ENCODE measurements around the gene MIEN1. TPM values are rescaled to one million over a fixed set of nuclear protein-coding genes. Genes with fewer than 3 reads are reported as not detected.
A peak's percentile ranks its signal among the peaks of the same experiment; 100 is the strongest.

Gene MIEN1
- polyA plus RNA-seq, 1 experiment, result 78.9 TPM

DNA sequence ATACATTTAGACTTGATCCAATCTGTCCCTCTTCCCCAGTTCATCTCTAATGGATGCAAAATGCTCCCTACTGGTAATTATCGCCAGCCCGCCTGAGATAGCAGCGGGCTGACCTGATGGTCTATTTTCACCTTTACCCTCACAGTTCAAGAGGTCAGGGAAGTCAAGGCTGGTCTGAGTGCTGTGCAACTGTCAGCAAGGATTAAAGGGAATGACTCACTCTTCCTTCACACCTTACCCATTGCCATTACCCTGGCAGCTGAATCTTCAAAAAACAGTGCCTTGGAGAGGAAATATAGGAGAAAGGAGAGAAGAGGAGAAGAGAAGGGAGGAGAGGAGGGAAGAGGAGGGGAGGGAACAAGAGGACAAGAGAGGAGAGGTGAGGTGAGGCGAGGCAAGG is 43.7 kb upstream of the MIEN1 start:
- no peak for DNase-seq (ENCODE audit: low read depth)
- Histone ChIP-seq H3K36me3 (ENCODE audit: control insufficient read depth, insufficient read depth, low read length) (no peaks in the 10 kb centered on the region), H3K4me3 (ENCODE audit: low read depth, low read length) (no peak overlapping the region), H3K27me3 (ENCODE audit: control insufficient read depth, insufficient read depth, low read length) (peaks cover 23% of the 10 kb centered on the region)
- ChIA-PET CTCF (no interaction called here), POLR2A (no interaction called here)
- TF ChIP-seq, protein P1, sequence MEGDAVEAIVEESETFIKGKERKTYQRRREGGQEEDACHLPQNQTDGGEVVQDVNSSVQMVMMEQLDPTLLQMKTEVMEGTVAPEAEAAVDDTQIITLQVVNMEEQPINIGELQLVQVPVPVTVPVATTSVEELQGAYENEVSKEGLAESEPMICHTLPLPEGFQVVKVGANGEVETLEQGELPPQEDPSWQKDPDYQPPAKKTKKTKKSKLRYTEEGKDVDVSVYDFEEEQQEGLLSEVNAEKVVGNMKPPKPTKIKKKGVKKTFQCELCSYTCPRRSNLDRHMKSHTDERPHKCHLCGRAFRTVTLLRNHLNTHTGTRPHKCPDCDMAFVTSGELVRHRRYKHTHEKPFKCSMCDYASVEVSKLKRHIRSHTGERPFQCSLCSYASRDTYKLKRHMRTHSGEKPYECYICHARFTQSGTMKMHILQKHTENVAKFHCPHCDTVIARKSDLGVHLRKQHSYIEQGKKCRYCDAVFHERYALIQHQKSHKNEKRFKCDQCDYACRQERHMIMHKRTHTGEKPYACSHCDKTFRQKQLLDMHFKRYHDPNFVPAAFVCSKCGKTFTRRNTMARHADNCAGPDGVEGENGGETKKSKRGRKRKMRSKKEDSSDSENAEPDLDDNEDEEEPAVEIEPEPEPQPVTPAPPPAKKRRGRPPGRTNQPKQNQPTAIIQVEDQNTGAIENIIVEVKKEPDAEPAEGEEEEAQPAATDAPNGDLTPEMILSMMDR (IDR thresholded peaks at IDR 0.05; ENCODE audit: insufficient read depth, low read depth, low read length), result no peak

GRCh38 chr17:39772987-39773934 is 42.9 kb upstream of the MIEN1 start:
- H3K27me3 ChIP-seq (ENCODE audit: control insufficient read depth, insufficient read depth, low read length), result peaks cover 24% of the 10 kb centered on the region
- no peak for DNase-seq (ENCODE audit: low read depth)
- CTCF ChIA-PET, result no interaction called here
- H3K4me3 ChIP-seq (ENCODE audit: low read depth, low read length), result no peak overlapping the region
- POLR2A ChIA-PET, result no interaction called here
- H3K36me3 ChIP-seq (ENCODE audit: control insufficient read depth, insufficient read depth, low read length), result no peaks in the 10 kb centered on the region
- TF ChIP-seq, protein P1 (IDR thresholded peaks at IDR 0.05; ENCODE audit: insufficient read depth, low read depth, low read length), result no peak

DNA sequence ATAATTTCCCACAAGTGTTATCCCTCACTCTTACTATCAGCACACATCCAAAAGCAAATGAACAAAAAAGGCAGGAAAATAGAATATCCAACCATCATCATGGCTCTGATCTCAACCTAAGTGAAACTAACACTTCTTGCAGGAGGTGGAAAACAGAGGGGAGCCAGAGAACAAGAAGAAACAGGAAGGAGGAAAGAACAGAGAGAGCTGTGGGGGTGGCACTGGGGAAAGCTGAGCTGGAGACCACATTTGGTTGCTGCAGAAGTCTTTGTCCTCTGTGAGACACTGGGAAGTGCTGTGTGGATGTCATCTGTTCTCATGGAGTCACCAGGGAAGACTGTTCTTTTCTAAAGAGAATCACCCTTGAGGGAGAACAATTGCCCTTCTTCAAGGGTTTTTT is 42.1 kb upstream of the MIEN1 start:
- ChIA-PET CTCF (no interaction called here), POLR2A (no interaction called here)
- no peak overlapping the region for H3K4me3 ChIP-seq (ENCODE audit: low read depth, low read length)
- H3K27me3 ChIP-seq (ENCODE audit: control insufficient read depth, insufficient read depth, low read length), result peaks cover 22% of the 10 kb centered on the region
- DNase-seq (ENCODE audit: low read depth), result no peak
- TF ChIP-seq, protein P1 (IDR thresholded peaks at IDR 0.05; ENCODE audit: insufficient read depth, low read depth, low read length), result no peak
- no peaks in the 10 kb centered on the region for H3K36me3 ChIP-seq (ENCODE audit: control insufficient read depth, insufficient read depth, low read length)

GRCh38 chr17:39769974-39770587 is 39.7 kb upstream of the MIEN1 start:
- TF ChIP-seq, protein P1 (IDR thresholded peaks at IDR 0.05; ENCODE audit: insufficient read depth, low read depth, low read length), result no peak
- peaks cover 35% of the 10 kb centered on the region for H3K27me3 ChIP-seq (ENCODE audit: control insufficient read depth, insufficient read depth, low read length)
- H3K36me3 ChIP-seq (ENCODE audit: control insufficient read depth, insufficient read depth, low read length), result no peaks in the 10 kb centered on the region
- CTCF ChIA-PET, result interaction anchor here (2.0 kb wide), 1 partner anchor 148 kb away, joined by 10 read pairs; no protein-coding TSS in a partner anchor
- DNase-seq (ENCODE audit: low read depth), result peak; percentile 72
- POLR2A ChIA-PET, result no interaction called here
- H3K4me3 ChIP-seq (ENCODE audit: low read depth, low read length), result no peak overlapping the region

GRCh38 chr17:39767147-39767546 is 36.8 kb upstream of the MIEN1 start:
- DNase-seq (ENCODE audit: low read depth), result no peak
- H3K4me3 ChIP-seq (ENCODE audit: low read depth, low read length), result no peak overlapping the region
- CTCF ChIA-PET, result no interaction called here
- TF ChIP-seq, protein P1 (IDR thresholded peaks at IDR 0.05; ENCODE audit: insufficient read depth, low read depth, low read length), result no peak
- POLR2A ChIA-PET, result no interaction called here
- peaks cover 25% of the 10 kb centered on the region for H3K27me3 ChIP-seq (ENCODE audit: control insufficient read depth, insufficient read depth, low read length)
- no peaks in the 10 kb centered on the region for H3K36me3 ChIP-seq (ENCODE audit: control insufficient read depth, insufficient read depth, low read length)
